Spleen (tissue), 7 donors: ENCODE results near the gene C21orf58.

ENCODE experiments used
- POLR2A ChIP-seq, 3 donors: fragments of 450-650 bp; IDR thresholded peaks; one replicate each; pipeline ENCODE4 v1.5.1; 2017; ENCODE audit warnings: antibody characterized with exemption in 3 of 3, mild to moderate bottlenecking in 1 of 3
- TF ChIP-seq, protein P1 (sequence below), 11 experiments: fragments of 200-600 bp in 7 of 11; fragments of 450-650 bp in 4 of 11; sonication (generic) in 4 of 11; IDR thresholded peaks in 8 of 11; conservative IDR thresholded peaks in 3 of 11; 1 replicate in 7 of 11; 2 replicates in 4 of 11; pipeline versions ENCODE4 v1.4.0 to v1.8.0; 2016 to 2021; ENCODE audit warnings: antibody characterized with exemption in 11 of 11, inconsistent platforms in 4 of 11, mild to moderate bottlenecking in 1 of 11
- donor health status: DM: no; HTN: no; CAD: no; lungs with moderate emphysema.
- donor health status: DM: no; HTN: no; CAD: no.
- donor health status: DM: no; HTN: no; CAD: no.

DNA sequence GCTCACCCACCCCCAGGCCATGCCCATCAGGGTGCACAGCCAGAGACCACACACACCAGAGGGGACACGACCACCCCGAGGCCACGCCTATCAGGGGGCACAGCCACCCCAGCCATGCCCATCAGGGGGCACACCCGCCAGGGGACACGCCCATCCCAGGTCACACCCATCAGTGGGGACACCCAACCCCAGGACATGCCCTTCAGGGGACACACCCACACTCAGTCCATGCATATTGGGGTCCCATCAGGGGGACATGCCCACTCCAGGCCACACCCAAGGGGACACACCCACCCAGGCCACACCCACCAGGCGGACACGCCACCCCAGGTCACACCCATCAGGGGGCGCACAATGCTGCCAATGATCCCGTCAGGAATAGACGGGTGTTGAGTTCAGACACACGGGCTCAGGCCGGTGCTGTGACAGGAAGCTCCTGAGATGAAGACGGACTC, 59.0 kb downstream of the C21orf58 start:
- TF ChIP-seq, protein P1, sequence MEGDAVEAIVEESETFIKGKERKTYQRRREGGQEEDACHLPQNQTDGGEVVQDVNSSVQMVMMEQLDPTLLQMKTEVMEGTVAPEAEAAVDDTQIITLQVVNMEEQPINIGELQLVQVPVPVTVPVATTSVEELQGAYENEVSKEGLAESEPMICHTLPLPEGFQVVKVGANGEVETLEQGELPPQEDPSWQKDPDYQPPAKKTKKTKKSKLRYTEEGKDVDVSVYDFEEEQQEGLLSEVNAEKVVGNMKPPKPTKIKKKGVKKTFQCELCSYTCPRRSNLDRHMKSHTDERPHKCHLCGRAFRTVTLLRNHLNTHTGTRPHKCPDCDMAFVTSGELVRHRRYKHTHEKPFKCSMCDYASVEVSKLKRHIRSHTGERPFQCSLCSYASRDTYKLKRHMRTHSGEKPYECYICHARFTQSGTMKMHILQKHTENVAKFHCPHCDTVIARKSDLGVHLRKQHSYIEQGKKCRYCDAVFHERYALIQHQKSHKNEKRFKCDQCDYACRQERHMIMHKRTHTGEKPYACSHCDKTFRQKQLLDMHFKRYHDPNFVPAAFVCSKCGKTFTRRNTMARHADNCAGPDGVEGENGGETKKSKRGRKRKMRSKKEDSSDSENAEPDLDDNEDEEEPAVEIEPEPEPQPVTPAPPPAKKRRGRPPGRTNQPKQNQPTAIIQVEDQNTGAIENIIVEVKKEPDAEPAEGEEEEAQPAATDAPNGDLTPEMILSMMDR (IDR thresholded peaks at IDR 0.05 in 8 of 11, conservative IDR thresholded peaks at IDR 0.05 in 3 of 11): no peak
- no peak for TF ChIP-seq POLR2A (IDR thresholded peaks at IDR 0.05)
